IPS-18c (cell line): ENCODE measurements around the gene ZNF500.

Experiments used
- H3K4me3 ChIP-seq: 2 replicates; pipeline ENCODE4 v1.7.0; 2013; ENCODE audit warnings: low read depth, mild to moderate bottlenecking, low read length, moderate library complexity; ENCODE audit not compliant: insufficient read depth
- H3K9me3 ChIP-seq: one replicate; pipeline ENCODE4 v1.6.1; 2013; ENCODE audit warnings: mild to moderate bottlenecking, low read length, moderate library complexity; ENCODE audit not compliant: control insufficient read depth, insufficient read depth

Gene ZNF500

DNA sequence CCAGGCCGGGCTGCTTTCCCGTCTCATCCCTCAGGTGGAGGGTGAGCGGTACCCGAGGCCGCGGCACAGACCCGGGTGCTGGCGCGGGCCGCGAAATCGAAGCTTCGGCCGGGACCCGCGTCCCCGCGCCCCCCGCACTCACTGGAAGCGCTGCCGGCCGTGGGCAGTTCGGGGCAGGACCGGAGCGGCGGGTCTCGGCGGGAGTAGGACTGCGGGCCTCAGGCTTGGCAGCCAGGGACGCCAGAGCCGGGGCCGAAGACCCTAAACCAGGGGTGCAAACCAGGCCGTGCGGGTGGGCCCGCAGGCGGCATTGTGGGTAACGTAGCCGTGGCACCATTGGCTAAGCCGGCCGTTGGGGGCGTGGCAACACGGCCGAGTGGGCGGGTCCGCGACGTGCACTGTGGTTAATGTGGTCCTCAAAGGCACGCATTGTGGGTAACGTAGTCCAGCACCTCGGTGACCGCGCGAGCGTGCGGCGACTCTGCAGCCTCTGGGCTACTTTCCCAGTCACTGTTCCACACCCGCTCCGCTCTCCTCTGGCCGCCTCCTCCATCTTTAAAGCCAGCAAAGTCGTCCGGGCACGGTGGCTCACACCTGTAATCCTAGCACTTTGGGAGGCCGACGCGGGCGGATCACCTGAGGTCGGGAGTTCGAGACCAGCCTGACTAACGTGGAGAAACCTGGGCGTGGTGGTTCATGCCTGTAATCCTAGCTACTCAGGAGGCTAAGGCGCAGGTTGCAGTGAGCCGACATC lies at the start of gene ZNF500:
Gene ZNF500 (minus strand): TSS at position 288 of the 754 bp plus-strand sequence. CDS start 1,184 bp downstream, outside the sequence.
- H3K4me3 ChIP-seq, result peak within 1 kb of the TSS; percentile 87

DNA sequence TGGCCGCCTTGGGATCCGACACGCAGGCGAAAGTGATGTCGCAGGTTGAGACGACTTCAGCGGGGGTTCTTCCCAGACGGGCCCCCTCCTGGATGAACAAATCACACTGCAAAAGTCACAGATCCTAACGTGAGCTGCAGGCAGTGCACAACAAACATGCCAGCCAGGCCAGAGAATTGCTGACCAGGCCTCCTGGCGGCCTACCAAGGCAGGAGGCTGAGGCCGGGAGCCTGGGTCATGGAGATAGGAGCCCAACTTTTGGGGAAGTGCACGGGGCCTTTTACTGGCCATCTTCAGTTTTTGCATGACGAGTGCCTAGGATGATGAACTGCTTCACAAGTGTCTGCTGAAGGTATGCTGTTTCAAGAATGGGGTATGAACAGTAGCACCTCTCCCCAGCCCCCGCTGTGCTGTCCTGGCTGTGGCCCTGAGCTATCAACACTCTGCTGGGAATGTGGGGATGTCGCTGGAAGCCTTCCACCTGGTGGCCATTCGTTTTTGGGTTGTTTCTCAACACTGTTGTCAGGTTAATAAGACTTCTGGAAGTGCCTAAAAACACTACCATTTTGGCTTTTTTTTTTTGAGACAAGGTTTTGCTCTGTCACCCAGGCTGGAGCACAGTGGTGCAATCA lies 47.7 kb upstream of the ZNF500 start:
- Histone ChIP-seq H3K4me3 (no peak overlapping the region), H3K9me3 (no peaks in the 10 kb centered on the region)

More for the DNA sequence above, at the start of gene ZNF500:
- no peaks in the 10 kb centered on the region for H3K9me3 ChIP-seq

- Histone ChIP-seq H3K9me3 (no peaks in the 10 kb centered on the region), H3K4me3 (no peak overlapping the region)
Measured at GRCh38 chr16:4814046-4814445, 47.1 kb upstream of the ZNF500 start.

- H3K9me3 ChIP-seq, result no peaks in the 10 kb centered on the region
- H3K4me3 ChIP-seq, result no peak overlapping the region
Measured at GRCh38 chr16:4813251-4814003, 46.5 kb upstream of the ZNF500 start.

DNA sequence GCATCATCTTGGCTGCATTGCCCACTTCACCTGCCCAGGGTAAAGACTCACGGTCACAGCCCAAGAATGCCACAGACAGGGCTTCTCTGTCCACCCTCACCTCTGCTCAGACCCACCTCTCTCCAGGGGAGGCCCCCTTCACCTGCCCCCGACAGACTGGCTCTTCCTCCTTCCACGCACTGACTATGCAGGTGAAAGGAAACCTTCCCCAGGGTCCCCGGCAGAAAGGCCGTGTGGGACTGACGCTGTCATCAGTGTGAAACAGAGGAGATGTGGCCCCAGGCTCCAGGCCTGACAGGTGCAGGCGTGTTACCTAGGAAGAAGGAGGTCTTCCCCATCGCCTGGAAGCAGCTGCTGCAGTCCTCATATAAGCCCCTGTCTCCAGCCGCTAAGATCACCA lies 44.8 kb upstream of the ZNF500 start:
- no peaks in the 10 kb centered on the region for H3K9me3 ChIP-seq
- H3K4me3 ChIP-seq, result no peak overlapping the region

- Histone ChIP-seq H3K9me3 (no peaks in the 10 kb centered on the region), H3K4me3 (no peak overlapping the region)
Measured at GRCh38 chr16:4811242-4811641, 44.3 kb upstream of the ZNF500 start.

GRCh38 chr16:4806280-4806679 lies 39.3 kb upstream of the ZNF500 start:
- H3K9me3 ChIP-seq, result no peaks in the 10 kb centered on the region
- H3K4me3 ChIP-seq, result no peak overlapping the region

- no peak overlapping the region for H3K4me3 ChIP-seq
- H3K9me3 ChIP-seq, result no peaks in the 10 kb centered on the region
Measured at GRCh38 chr16:4805231-4805630, 38.3 kb upstream of the ZNF500 start.

DNA sequence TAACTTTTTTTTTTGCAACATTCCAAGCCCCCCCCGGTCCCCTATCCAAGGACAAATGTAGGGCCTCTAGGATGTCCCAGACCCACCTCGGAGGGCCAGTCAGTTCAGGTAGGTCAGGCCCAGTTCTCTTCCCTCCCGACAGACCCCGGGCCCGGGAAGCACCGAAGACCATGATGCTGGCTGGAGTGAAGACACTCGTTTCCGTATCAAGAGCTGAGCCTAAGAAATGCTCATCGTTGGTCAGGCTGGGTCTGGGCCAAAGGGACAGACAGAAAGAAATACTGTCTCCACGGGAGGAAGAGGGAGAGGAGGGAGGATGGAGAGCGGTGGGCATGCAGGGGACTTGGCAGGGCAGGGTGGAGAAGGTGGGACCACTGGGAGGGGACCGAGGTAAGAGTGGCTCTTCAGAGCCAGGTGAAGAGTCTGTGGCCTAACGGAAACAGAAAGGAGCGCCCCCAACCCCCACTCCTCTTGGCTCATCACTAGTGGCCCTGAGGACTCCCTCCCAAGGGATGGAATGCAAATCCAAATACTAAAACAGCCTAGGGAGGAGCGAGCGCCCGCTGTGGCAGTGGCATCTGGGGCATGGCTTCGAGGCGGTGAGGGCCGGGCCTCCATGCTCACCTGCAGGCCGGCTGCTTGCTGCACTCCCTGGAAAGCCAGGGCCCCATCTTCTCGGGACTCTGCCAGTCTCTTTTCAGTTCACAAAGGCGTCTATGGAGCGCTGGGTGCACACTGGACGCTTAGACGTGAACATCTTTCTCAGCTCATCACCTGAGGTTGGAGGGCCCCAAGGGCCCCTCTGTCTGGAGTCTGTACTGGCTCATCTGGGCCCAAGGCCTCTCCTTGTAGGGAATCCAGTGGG lies 37.2 kb upstream of the ZNF500 start:
- Histone ChIP-seq H3K4me3 (no peak overlapping the region), H3K9me3 (no peaks in the 10 kb centered on the region)

- H3K4me3 ChIP-seq, result no peak overlapping the region
- no peaks in the 10 kb centered on the region for H3K9me3 ChIP-seq
Measured at GRCh38 chr16:4803401-4803844, 36.5 kb upstream of the ZNF500 start.

GRCh38 chr16:4802659-4803287 lies 35.8 kb upstream of the ZNF500 start:
- Histone ChIP-seq H3K4me3 (peak overlapping the region; percentile 89), H3K9me3 (no peaks in the 10 kb centered on the region)

DNA sequence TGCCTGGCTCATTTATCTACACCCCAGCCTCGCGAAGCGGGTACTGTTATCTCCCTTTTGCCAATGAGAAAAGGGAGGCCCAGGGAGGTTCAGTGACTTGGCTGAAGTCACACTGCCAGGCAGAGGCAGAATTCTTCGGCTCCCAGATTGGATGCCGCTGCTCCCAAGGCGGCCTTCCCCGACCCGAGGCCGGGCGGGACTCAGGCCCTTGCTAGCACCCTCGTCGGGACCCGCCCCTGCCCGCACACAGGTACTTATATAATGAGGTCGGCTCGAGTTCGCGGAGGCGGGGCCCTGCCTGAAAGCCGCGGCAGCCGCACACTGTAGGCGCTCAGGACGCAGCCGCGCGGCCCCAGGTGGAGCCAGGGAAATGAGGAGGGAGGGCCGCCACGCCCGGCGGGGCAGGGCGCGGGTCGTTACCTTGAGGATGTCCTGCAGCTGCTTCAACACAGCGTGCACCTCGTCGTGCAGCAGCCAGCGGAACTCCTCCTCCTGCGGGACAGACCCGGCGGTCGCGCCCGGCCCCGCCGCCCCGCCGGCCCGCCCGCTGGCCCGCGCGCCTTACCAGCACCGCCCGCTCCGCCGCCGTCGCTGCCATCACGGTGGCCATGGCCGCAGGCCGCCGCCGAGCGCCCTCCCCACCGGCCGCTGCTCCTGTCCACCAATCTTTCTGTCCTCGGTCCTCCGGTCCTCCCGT lies 35.1 kb upstream of the ZNF500 start, which contains the start of gene ROGDI:
Gene ROGDI (minus strand): TSS at position 672 of the 697 bp plus-strand sequence. CDS start 62 bp downstream, at position 610.
- Histone ChIP-seq H3K4me3 (peak within 1 kb of the TSS; percentile 89), H3K9me3 (no peaks in the 10 kb centered on the region)

DNA sequence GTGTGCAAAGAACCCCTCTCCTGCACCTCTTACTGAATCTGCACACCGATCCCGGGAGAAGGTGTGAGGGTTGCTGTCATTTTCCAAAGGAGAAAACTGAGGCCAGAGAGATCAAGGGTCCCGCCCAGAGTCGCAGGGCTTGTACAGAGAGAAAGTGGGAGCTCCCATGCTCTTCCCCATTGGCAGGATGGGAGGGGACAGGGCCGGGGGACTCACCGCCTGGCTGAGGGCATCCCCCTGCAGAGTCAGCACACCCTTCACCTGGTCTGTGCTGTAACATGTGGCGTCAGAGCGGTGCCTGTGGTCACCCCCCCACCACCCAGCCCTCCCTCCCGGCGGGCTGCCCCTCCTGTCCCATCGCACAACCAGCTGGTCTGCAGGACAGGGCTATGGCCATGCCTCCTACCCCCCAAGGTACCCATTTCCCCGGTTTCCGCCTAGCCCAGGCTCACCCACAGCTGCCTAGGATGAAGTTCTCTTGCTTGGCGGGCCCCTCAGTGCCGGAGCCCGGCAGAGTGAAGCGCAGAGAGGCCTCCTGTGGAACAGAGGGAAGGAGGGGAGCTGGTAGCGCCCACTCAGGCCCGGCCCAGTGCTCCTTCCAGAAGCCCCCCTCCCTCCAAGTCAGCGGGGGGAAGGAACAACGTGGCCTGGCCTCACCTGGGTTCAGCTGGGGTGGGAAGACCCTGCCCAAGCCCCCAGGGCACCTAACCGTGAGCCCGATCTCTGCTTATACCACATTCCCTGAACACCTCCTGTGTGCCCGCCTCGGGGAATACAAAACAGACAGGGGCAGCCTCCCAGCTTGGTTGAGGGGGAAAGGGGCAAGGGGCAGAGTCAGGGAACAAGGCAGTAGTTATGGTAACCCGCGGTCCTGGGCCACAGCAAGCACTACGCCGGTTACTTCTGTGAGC lies 34.3 kb upstream of the ZNF500 start:
- H3K4me3 ChIP-seq, result peak overlapping the region; percentile 89
- H3K9me3 ChIP-seq, result no peaks in the 10 kb centered on the region

- H3K9me3 ChIP-seq, result no peaks in the 10 kb centered on the region
- H3K4me3 ChIP-seq, result no peak overlapping the region
Measured at GRCh38 chr16:4800290-4801041, 33.5 kb upstream of the ZNF500 start.
